ENCODE results near the gene GNG4. TPM values are rescaled to one million over a fixed set of nuclear protein-coding genes. Genes with fewer than 3 reads are reported as not detected.

GNG4 gene
- total and polyA plus RNA-seq, 9 of the 15 experiments (the other 6 are each of a cell fraction or from before 2014, with no cell fraction given): 0.06 to 0.58 (median 0.08) TPM; not detected in 4

DNA sequence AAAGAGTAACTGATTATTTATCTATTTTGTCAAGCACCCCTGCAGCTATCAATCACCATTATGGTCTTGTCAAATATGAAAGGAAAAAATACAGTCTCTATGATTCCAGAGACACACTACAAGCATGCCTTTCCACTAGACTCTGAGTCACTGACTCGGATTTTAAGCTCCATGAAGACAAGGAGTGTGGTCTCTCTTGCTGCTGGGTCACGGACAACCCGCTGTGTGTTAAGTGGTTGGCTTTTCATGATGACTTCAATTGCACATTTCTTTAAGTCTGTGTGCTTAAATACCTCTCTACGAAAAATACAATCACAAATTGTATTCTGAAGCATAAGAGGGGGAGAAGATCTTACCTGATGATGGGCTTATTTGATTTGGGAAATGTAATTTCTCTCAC lies 14.0 kb upstream of the GNG4 start (continued):
- TF ChIP-seq ZNF655 (CRISPR knock-in tag; IDR thresholded peaks at IDR 0.05) (no peak), TAF7 (tag; IDR thresholded peaks at IDR 0.05) (no peak)

- H4K20me1 ChIP-seq (replicated peaks; ENCODE audit: control insufficient read depth, insufficient read depth, low read length): no peaks in the 10 kb centered on the region
- ChIA-PET POLR2A (interaction anchor here (0.7 kb wide), 1 partner anchor 20 kb away, joined by 3 read pairs; no protein-coding TSS in a partner anchor), CTCF (ENCODE audit: low intra/inter-chr PET ratio) (no interaction called here)
- no peak overlapping the region for H3K27ac ChIP-seq (ENCODE audit: extremely low read depth, low read depth, low read length)
- H3K4me2 ChIP-seq (ENCODE audit: insufficient read depth, low read length): no peak overlapping the region
- no peaks in the 10 kb centered on the region for H3K4me1 ChIP-seq (replicated peaks in 1 of 2; ENCODE audit: control insufficient read depth in 2 of 2, insufficient read depth in 2 of 2, low read length in 2 of 2)
- H3K9me3 ChIP-seq (replicated peaks; ENCODE audit: control insufficient read depth, insufficient read depth, low read depth, low read length): no peaks in the 10 kb centered on the region
- no peaks in the 10 kb centered on the region for H3K36me3 ChIP-seq (ENCODE audit: control insufficient read depth, insufficient read depth, low read length)
- WGBS (ENCODE audit: insufficient coverage, low coverage, missing lambda C conversion rate): 3% methylated on average over 2 of the region's 2 CpGs
- no peaks in the 10 kb centered on the region for H3K79me2 ChIP-seq (ENCODE audit: control insufficient read depth, insufficient read depth, low read length)
- no peak overlapping the region for H2AFZ ChIP-seq (ENCODE audit: low read depth, low read length)
- DNase-seq (ENCODE audit: extremely low read depth in 1 of 4, low spot score in 3 of 4): no peak
- intact Hi-C loops (cut with micrococcal nuclease): no loop called here
- H3K9me1 ChIP-seq (ENCODE audit: control insufficient read depth, insufficient read depth, low read length): no peaks in the 10 kb centered on the region
- no peak overlapping the region for H3K9ac ChIP-seq (ENCODE audit: insufficient read depth in 1 of 2, low read depth in 2 of 2, low read length in 2 of 2)
- FAIRE-seq: no peak
- peaks cover 14 to 15% of the 10 kb centered on the region in 2 experiments for H3K27me3 ChIP-seq (ENCODE audit: control insufficient read depth in 2 of 2, insufficient read depth in 2 of 2, low read length in 2 of 2)
- in situ Hi-C loops (cut with MboI): no loop called here
- no TSS peak for BruUV-seq (replicated peaks)
- H3K4me3 ChIP-seq: no peak overlapping the region
- no peak for ATAC-seq
- TF ChIP-seq, protein P1, sequence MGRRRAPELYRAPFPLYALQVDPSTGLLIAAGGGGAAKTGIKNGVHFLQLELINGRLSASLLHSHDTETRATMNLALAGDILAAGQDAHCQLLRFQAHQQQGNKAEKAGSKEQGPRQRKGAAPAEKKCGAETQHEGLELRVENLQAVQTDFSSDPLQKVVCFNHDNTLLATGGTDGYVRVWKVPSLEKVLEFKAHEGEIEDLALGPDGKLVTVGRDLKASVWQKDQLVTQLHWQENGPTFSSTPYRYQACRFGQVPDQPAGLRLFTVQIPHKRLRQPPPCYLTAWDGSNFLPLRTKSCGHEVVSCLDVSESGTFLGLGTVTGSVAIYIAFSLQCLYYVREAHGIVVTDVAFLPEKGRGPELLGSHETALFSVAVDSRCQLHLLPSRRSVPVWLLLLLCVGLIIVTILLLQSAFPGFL (CRISPR knock-in tag; IDR thresholded peaks at IDR 0.05): no peak
- TF ChIP-seq ZNF696 (CRISPR knock-in tag; conservative IDR thresholded peaks at IDR 0.05): no peak
- no peak for TF ChIP-seq RBM22 (IDR thresholded peaks at IDR 0.05; ENCODE audit: low read depth, low read length, poor library complexity, severe bottlenecking)
- TF ChIP-seq BRD4 (IDR thresholded peaks at IDR 0.05): no peak
- TF ChIP-seq BCOR (IDR thresholded peaks at IDR 0.05): no peak
- no peak for TF ChIP-seq ZNF354B (CRISPR knock-in tag; IDR thresholded peaks at IDR 0.05)
- TF ChIP-seq ZNF146 (CRISPR knock-in tag; IDR thresholded peaks at IDR 0.05; ENCODE audit: unreplicated experiment): no peak
- TF ChIP-seq MAZ (CRISPR knock-in tag; conservative IDR thresholded peaks at IDR 0.05 in 1 of 2, IDR thresholded peaks at IDR 0.05 in 1 of 2): no peak
- TF ChIP-seq PHB2 (IDR thresholded peaks at IDR 0.05; ENCODE audit: low read depth): no peak
- TF ChIP-seq, protein P2, sequence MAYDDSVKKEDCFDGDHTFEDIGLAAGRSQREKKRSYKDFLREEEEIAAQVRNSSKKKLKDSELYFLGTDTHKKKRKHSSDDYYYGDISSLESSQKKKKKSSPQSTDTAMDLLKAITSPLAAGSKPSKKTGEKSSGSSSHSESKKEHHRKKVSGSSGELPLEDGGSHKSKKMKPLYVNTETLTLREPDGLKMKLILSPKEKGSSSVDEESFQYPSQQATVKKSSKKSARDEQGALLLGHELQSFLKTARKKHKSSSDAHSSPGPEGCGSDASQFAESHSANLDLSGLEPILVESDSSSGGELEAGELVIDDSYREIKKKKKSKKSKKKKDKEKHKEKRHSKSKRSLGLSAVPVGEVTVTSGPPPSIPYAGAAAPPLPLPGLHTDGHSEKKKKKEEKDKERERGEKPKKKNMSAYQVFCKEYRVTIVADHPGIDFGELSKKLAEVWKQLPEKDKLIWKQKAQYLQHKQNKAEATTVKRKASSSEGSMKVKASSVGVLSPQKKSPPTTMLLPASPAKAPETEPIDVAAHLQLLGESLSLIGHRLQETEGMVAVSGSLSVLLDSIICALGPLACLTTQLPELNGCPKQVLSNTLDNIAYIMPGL (CRISPR knock-in tag; IDR thresholded peaks at IDR 0.05): no peak
- TF ChIP-seq ZNF79 (CRISPR knock-in tag; IDR thresholded peaks at IDR 0.05; ENCODE audit: low read depth): no peak
Measured at GRCh38 chr1:235661568-235661967, 12.0 kb upstream of the GNG4 start.

Data from K562 (cell line).